Muscle layer of colon (tissue), 2 donors: ENCODE data around the gene ATP5PO.
A peak's percentile ranks its signal among the peaks of the same experiment; 100 is the strongest.

Source experiments
- H3K27ac ChIP-seq: one replicate; pipeline ENCODE4 v1.7.0; 2013; ENCODE audit warnings: low read depth, mild to moderate bottlenecking, low read length, moderate library complexity
- H3K27me3 ChIP-seq, 2 donors: one replicate each; pipeline ENCODE4 v1.7.0; 2013; ENCODE audit warnings: low read length in 2 of 2, mild to moderate bottlenecking in 2 of 2; ENCODE audit not compliant: insufficient read depth in 2 of 2, control insufficient read depth in 1 of 2
- H3K36me3 ChIP-seq: one replicate; pipeline ENCODE4 v1.7.0; 2013; ENCODE audit warnings: mild to moderate bottlenecking, low read length; ENCODE audit not compliant: insufficient read depth
- H3K4me1 ChIP-seq: one replicate; pipeline ENCODE4 v1.7.0; 2013; ENCODE audit warnings: mild to moderate bottlenecking, low read length; ENCODE audit not compliant: insufficient read depth
- H3K4me3 ChIP-seq, 2 donors: one replicate each; pipeline ENCODE4 v1.7.0; 2013; ENCODE audit warnings: low read length in 2 of 2, low read depth in 1 of 2, mild to moderate bottlenecking in 1 of 2, moderate library complexity in 1 of 2
- H3K9ac ChIP-seq: one replicate; pipeline ENCODE4 v1.7.0; 2013; ENCODE audit warnings: low read length
- H3K9me3 ChIP-seq: one replicate; pipeline ENCODE4 v1.7.0; 2013; ENCODE audit warnings: mild to moderate bottlenecking, low read length
- donor health status: abdominal sarcoma.
- donor health status: Adenocarcinoma of cecum.

ATP5PO gene

DNA sequence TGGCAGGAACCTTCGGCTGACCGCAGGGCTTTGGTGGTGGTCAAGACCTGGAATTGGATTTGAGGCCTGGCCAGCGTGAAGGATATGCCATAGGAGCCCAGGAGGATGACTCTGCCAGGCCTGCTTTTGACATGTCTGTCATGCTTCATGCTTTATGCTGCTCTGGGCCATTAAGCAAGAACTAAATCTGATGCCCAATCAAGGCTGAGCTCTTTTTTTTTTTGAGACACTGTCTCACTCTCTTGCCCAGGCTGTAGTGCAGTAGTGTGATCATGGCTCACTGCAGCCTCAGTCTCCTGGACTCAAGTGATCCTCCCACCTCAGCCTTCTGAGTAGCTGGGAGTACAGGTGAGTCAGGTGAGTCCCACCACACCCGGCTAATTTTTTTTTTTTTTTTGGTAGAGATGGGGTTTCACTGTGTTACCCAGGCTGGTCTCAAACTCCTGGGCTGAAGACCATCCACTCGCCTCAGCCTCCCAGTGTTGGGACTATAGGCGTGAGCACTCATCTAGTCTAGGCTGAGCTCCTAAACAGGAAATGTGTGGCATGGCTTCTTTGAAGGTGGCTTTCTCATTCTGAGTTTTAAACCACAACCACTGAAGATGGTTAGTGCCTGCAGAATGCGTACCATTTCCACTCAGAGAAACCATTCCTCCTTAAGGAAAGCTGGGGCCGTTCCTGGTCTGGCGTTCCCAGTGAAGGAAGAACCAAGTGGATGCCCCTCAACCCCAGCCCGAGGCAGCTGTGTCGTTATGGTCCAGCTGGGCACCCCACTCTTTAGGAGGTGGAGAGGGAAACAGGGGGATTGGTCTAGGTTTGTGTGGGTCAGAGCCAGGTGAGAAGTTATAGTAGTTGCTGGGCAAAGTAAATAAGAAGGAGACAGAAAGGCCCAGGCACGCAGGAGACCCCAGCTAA, 34.2 kb upstream of the ATP5PO start:
- Histone ChIP-seq H3K27ac (no peak overlapping the region), H3K9ac (no peak overlapping the region), H3K4me1 (peaks cover 22% of the 10 kb centered on the region), H3K9me3 (no peaks in the 10 kb centered on the region), H3K27me3 (no peaks in the 10 kb centered on the region), H3K4me3 (no peak overlapping the region), H3K36me3 (no peaks in the 10 kb centered on the region)

DNA sequence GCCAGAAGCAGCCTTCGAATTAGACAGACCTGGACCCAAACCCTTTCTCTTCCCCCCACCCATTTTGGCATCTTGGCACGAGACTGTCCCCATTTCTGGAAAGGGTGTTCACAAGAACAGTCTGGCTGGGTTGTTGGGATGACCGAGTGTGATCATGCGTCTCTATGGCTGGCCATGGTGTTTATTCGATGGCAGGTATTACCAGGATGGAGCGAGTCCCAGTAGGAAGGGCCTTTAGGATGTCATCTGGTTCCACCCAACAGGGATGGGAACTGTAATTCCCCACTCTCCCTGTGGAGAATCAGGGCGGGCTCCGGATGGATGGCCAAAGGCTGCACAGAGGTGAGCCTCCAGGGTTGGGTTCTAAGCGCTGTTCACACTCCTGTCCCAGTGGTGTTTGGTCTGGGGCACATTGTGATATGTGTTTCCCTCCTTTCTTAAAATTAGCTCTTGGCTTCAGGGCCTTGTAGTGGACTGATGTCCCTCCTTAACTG, 33.4 kb upstream of the ATP5PO start:
- peak overlapping the region in 1 of 2 donors; percentile 30 for H3K4me3 ChIP-seq
- H3K9ac ChIP-seq = no peak overlapping the region
- H3K36me3 ChIP-seq = no peaks in the 10 kb centered on the region
- no peaks in the 10 kb centered on the region for H3K27me3 ChIP-seq
- no peak overlapping the region for H3K27ac ChIP-seq
- H3K4me1 ChIP-seq = peaks cover 22% of the 10 kb centered on the region
- H3K9me3 ChIP-seq = no peaks in the 10 kb centered on the region

DNA sequence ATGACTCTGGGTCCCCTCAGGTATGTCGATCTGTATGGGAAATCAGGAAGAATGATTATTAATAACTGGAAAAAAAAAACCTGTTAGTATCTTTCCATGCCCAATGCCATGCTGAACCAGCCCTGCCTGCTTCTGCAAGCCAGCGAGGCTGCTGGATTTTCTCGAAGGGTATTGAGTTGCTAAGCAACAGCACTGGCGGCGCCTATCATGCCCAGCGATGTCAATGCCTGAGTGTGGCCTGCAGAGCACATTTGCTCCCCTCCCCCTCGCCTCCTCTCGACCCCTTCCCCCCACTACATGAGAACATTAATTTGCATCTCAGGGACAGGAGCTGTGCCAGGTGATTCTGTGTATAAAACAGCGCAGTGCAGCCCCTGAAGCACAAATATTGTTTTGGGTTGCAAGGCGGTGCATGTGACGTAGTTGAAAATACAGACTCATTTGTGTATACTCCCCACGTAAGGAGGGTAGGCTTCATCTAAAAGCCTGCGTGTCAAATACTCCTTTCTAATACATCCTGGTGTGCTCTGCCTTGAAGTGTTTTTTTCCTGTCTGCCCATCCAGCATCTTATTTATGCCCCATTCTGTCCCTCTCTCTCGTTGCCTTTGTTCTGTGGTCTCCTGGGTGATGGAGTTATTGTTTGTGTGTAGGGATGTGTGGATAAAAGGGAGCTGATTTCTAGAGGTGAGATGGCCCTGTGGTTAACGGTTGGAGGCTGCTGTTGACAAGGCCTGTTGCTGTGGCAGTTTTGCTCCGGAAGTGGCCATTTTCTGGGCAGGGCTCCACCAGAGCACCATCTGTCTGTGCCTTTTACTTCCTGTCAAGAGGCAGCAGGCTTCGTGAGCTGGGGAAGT, 32.7 kb upstream of the ATP5PO start:
- no peaks in the 10 kb centered on the region for H3K36me3 ChIP-seq
- H3K27ac ChIP-seq = peak overlapping the region; percentile 73
- H3K27me3 ChIP-seq = no peaks in the 10 kb centered on the region
- no peaks in the 10 kb centered on the region for H3K9me3 ChIP-seq
- H3K9ac ChIP-seq = no peak overlapping the region
- H3K4me3 ChIP-seq = peak overlapping the region in 1 of 2 donors; percentile 30
- peaks cover 22% of the 10 kb centered on the region for H3K4me1 ChIP-seq

DNA sequence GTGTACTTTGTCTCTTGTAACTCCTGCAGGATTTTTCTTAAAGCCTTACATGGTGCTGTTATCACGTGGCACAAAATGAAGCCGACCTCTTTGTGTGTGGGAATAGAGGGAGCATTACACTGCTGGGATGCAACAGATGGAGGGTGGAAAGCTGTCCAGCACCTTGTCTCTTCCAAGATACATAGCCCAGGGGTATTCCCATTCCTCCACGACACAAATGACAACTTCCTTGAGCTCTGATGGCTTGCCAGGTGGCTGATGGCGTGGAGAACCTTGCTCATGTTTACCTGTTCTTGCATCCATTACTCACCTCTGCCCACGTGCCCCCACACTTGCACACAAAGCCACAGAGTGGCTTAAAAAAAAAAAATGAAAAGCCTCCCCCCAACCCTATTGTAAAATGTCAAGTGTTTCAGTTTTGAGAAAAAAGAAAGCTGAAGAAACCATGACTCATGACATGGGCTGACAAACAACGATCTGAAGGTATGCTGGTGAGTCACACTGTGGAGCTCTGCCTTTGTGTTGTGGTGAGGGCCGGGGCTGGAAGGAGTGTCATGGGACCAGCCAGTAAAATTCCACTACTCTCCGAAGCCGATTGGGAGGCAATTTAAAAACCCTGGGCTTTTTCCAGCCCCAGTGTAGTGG, 32.0 kb upstream of the ATP5PO start:
- Histone ChIP-seq H3K4me3 (peak overlapping the region in 1 of 2 donors; percentile 30), H3K9me3 (no peaks in the 10 kb centered on the region), H3K9ac (no peak overlapping the region), H3K36me3 (no peaks in the 10 kb centered on the region), H3K27me3 (no peaks in the 10 kb centered on the region), H3K27ac (peak overlapping the region; percentile 73), H3K4me1 (peaks cover 29% of the 10 kb centered on the region)

DNA sequence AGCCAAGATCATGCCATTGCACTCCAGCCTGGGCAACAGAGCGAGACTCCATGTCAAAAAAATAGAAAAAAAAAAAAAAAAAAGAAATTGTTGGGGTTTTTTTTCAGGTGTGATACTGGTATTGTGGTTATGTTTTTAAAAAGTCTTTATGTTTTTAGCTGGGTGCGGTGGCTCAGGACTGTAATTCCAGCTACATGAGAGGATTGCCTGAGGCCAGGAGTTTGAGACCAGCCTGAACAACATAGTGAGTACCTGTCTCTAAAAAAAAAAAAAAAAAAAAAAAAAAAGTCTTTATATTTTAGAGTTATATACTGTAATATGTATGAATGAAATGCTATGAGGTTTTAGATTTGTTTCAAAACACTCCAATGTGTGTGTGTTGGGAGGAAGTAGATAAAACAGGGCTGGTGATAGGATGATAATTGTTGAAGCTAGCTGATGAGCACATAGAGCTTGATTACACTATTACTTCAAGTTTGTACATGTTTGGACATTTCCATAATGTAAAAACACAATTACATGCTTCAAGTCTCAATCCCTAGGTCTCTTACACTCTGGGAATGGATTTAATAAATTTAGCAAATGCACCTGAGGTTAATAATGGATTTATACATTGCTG, 30.2 kb upstream of the ATP5PO start:
- no peak overlapping the region for H3K9ac ChIP-seq
- H3K36me3 ChIP-seq = no peaks in the 10 kb centered on the region
- no peaks in the 10 kb centered on the region for H3K27me3 ChIP-seq
- no peaks in the 10 kb centered on the region for H3K9me3 ChIP-seq
- no peak overlapping the region for H3K4me3 ChIP-seq
- no peak overlapping the region for H3K27ac ChIP-seq
- peaks cover 40% of the 10 kb centered on the region for H3K4me1 ChIP-seq

DNA sequence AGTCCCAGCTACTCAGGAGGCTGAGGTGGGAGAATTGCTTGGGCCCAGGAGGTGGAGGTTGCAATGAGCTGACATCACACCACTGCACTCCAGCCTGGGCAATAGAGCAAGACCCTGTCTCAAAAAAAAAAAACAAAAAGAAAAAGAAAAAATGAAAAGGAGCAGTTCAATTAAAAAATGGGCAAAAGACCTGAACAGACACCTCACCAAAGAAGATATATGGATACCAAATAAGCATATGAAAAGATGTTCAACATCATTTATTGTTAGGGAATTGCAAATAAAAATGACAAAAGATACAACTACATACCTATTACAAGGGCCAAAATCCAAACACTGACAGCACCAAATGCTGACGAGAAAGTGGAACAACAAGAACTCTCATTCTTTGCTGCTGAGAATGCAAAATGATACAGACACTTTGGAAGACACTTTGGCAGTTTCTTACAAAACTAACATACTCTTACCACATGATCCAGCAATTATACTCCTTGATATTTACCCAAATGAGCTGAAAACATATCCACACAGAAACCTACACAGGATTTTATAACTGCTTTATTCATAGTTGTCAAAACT, 28.7 kb upstream of the ATP5PO start:
- Histone ChIP-seq H3K4me3 (no peak overlapping the region), H3K4me1 (peaks cover 51% of the 10 kb centered on the region), H3K27ac (no peak overlapping the region)

DNA sequence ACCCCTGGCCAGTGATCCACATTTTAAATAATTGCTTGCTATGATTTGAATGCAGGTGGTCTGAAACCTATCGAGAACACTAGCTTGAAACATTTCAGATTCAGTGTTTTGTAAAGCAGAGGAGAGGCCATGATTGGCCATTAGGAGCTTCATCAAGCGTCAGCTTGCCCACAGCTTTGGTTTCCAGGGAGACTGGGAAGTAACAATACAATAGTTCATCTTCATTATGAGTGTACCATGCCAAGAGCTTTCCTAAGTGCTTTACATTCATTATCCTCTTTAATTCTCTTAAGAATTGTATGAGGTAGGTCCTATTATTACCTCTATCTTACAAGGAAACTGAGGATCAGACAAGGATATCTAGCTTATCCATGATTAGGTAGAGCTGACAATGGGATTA, 27.7 kb upstream of the ATP5PO start:
- no peaks in the 10 kb centered on the region for H3K27me3 ChIP-seq
- H3K9ac ChIP-seq = no peak overlapping the region
- H3K27ac ChIP-seq = no peak overlapping the region
- no peaks in the 10 kb centered on the region for H3K36me3 ChIP-seq
- no peaks in the 10 kb centered on the region for H3K9me3 ChIP-seq
- no peak overlapping the region for H3K4me3 ChIP-seq
- H3K4me1 ChIP-seq = peaks cover 49% of the 10 kb centered on the region

More for the DNA sequence above, 28.7 kb upstream of the ATP5PO start:
- no peak overlapping the region for H3K9ac ChIP-seq
- no peaks in the 10 kb centered on the region for H3K36me3 ChIP-seq
- no peaks in the 10 kb centered on the region for H3K9me3 ChIP-seq
- H3K27me3 ChIP-seq = no peaks in the 10 kb centered on the region

DNA sequence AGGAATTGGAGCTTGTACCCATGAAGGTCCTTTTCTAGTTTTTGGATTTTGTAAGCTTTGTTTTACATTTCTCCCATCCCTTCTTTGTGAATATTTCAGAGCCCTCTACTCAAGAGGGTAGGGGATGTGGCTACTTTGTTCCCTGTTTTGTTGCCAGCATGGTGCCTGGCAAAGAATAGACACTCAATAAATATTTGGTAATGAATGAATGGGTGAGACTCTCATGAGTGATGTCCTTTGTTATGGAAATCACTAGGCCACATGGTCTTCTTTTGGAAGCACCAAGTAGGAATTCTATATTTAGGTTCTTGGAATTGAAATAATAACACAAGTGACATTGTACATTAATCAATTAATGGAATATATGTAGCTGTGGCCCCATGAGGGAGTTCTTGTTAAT, 26.8 kb upstream of the ATP5PO start:
- Histone ChIP-seq H3K27ac (no peak overlapping the region), H3K9ac (no peak overlapping the region)

DNA sequence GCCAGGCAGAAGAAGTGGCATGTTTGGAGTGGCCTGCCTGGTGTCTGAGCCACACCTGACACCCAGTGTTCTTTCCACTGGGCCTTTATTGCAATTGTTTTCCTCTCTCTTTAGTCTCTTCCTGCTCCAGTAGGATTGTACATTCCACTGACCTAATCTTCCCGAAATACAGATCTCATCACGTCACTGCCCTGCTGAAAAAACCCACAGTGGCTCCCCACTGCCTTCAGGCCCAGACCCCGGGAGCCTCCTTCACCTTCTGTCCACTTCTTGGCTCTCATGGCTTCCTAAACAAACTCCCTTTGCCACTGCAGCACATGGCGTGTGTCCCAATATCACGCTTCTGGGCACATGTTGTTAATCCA, 25.3 kb upstream of the ATP5PO start:
- H3K27ac ChIP-seq = peak overlapping the region; percentile 54
- H3K36me3 ChIP-seq = no peaks in the 10 kb centered on the region
- H3K4me1 ChIP-seq = peaks cover 46% of the 10 kb centered on the region
- H3K9ac ChIP-seq = no peak overlapping the region
- no peaks in the 10 kb centered on the region for H3K9me3 ChIP-seq
- no peak overlapping the region for H3K4me3 ChIP-seq
- no peaks in the 10 kb centered on the region for H3K27me3 ChIP-seq

More for the DNA sequence above, 26.8 kb upstream of the ATP5PO start:
- Histone ChIP-seq H3K36me3 (no peaks in the 10 kb centered on the region), H3K4me1 (peaks cover 41% of the 10 kb centered on the region), H3K27me3 (no peaks in the 10 kb centered on the region), H3K9me3 (no peaks in the 10 kb centered on the region), H3K4me3 (no peak overlapping the region)

DNA sequence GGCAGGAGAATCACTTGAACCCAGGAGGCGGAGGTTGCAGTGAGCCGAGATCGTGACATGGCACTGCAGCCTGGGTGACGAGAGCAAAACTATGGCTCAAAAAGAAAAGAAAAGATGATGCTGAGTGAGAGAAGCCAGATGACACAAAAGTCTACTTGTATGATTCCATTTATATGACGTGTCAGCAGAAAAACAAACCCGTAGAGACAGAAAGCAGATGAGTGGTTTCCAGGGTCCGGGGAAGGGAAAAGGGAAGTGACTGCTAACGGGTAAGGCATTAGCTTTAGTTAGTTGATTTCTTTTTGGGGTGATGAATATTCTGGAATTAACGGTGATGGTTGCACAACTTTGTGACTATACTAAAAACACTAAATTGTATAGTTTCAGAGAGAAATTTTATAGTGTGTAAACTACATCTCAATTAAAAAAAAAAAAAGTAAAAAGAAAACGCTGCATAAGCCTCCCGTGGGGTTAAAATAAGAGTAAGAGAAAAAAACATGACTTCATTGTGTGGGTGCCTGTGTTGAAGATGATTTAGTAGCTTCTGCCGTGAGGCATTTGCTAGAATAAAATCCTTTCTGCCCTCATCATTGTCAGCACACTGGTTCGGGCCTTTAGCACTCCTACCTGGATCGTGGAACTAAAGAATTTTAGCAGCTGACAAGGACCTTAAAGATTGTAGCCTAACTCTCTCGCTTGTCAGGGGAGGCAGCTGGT, 24.7 kb upstream of the ATP5PO start:
- peaks cover 46% of the 10 kb centered on the region for H3K4me1 ChIP-seq
- H3K27me3 ChIP-seq = no peaks in the 10 kb centered on the region
- H3K9ac ChIP-seq = no peak overlapping the region
- no peaks in the 10 kb centered on the region for H3K36me3 ChIP-seq
- peak overlapping the region; percentile 54 for H3K27ac ChIP-seq
- H3K9me3 ChIP-seq = no peaks in the 10 kb centered on the region
- H3K4me3 ChIP-seq = no peak overlapping the region
